ENCODE measurements around the gene BDNF.

The BDNF gene

GRCh38 chr11:27626269-27626937 is 73.9 kb downstream of the BDNF start:
- DNase-seq (ENCODE audit: low read depth, low spot score) = no peak

- no peak for DNase-seq (ENCODE audit: low read depth, low spot score)
Measured at GRCh38 chr11:27625347-27625912, 74.8 kb downstream of the BDNF start.

GRCh38 chr11:27623945-27624523 is 76.2 kb downstream of the BDNF start:
- DNase-seq (ENCODE audit: low read depth, low spot score) = no peak

- no peak for DNase-seq (ENCODE audit: low read depth, low spot score)
Measured at GRCh38 chr11:27622541-27623300, 77.5 kb downstream of the BDNF start.

- no peak for DNase-seq (ENCODE audit: low read depth, low spot score)
Measured at GRCh38 chr11:27621405-27622161, 78.7 kb downstream of the BDNF start.

GRCh38 chr11:27619763-27620335 is 80.4 kb downstream of the BDNF start:
- no peak for DNase-seq (ENCODE audit: low read depth, low spot score)

GRCh38 chr11:27619039-27619574 is 81.1 kb downstream of the BDNF start:
- no peak for DNase-seq (ENCODE audit: low read depth, low spot score)

GRCh38 chr11:27618281-27618915 is 81.9 kb downstream of the BDNF start:
- no peak for DNase-seq (ENCODE audit: low read depth, low spot score)

GRCh38 chr11:27616711-27617110 is 83.5 kb downstream of the BDNF start:
- DNase-seq (ENCODE audit: low read depth, low spot score) = no peak

- no peak for DNase-seq (ENCODE audit: low read depth, low spot score)
Measured at GRCh38 chr11:27615833-27616232, 84.4 kb downstream of the BDNF start.

GRCh38 chr11:27614092-27614491 is 86.2 kb downstream of the BDNF start:
- no peak for DNase-seq (ENCODE audit: low read depth, low spot score)

- no peak for DNase-seq (ENCODE audit: low read depth, low spot score)
Measured at GRCh38 chr11:27612932-27613880, 87.0 kb downstream of the BDNF start.

GRCh38 chr11:27611947-27612455 is 88.3 kb downstream of the BDNF start:
- DNase-seq (ENCODE audit: low read depth, low spot score) = no peak

- DNase-seq (ENCODE audit: low read depth, low spot score) = no peak
Measured at GRCh38 chr11:27611390-27611789, 88.9 kb downstream of the BDNF start.

GRCh38 chr11:27610946-27611345 is 89.3 kb downstream of the BDNF start:
- DNase-seq (ENCODE audit: low read depth, low spot score) = no peak

GRCh38 chr11:27610280-27610679 is 90.0 kb downstream of the BDNF start:
- no peak for DNase-seq (ENCODE audit: low read depth, low spot score)

- no peak for DNase-seq (ENCODE audit: low read depth, low spot score)
Measured at GRCh38 chr11:27608951-27609350, 91.3 kb downstream of the BDNF start.

GRCh38 chr11:27605422-27605821 is 94.8 kb downstream of the BDNF start:
- DNase-seq (ENCODE audit: low read depth, low spot score) = no peak

Data from smooth muscle cell of the brain vasculature (primary cell).